Muscle of leg (tissue), 11 donors: ENCODE data around the gene KCNJ16. TPM values are rescaled to one million over a fixed set of nuclear protein-coding genes. Genes with fewer than 3 reads are reported as not detected.
A peak's percentile ranks its signal among the peaks of the same experiment; 100 is the strongest.
"Not testable (repeated sequence)": the region's sequence is repeated elsewhere in the genome, so short reads cannot be mapped to it uniquely, and the experiment has no call there.

Experiments
- DNase-seq: peaks from one replicate; pipeline ENCODE4 v3.0.0; 2013
- H3K27ac ChIP-seq: one replicate; pipeline ENCODE4 v1.5.1; 2013; ENCODE audit warnings: mild to moderate bottlenecking, low read length, control low read depth
- H3K27me3 ChIP-seq: one replicate; pipeline ENCODE4 v1.6.1; 2013; ENCODE audit warnings: low read length; ENCODE audit not compliant: control insufficient read depth, insufficient read depth
- H3K36me3 ChIP-seq: one replicate; pipeline ENCODE4 v1.6.1; 2013; ENCODE audit warnings: low read length; ENCODE audit not compliant: control insufficient read depth, insufficient read depth
- H3K4me1 ChIP-seq: one replicate; pipeline ENCODE4 v1.6.1; 2013; ENCODE audit warnings: low read length; ENCODE audit not compliant: control insufficient read depth, insufficient read depth
- H3K4me3 ChIP-seq: one replicate; pipeline ENCODE4 v1.5.1; 2013; ENCODE audit warnings: low read length, control low read depth
- H3K9me3 ChIP-seq: replicated peaks from 2 replicates; pipeline ENCODE4 v1.6.1; 2013; ENCODE audit warnings: low read depth, low read length; ENCODE audit not compliant: control insufficient read depth
- WGBS: methylation state at CpG from one replicate; pipeline ENCODE4 v1.1.5; 2013; ENCODE audit warnings: missing lambda C conversion rate; ENCODE audit not compliant: insufficient coverage; 5-methylcytosine and 5-hydroxymethylcytosine counted together
- polyA plus RNA-seq, 8 donors: library from polyadenylated mRNA; unstranded; fragments of 120-200 nt; gene quantifications; one replicate each; pipeline versions ENCODE4 v1.2.1 to v1.2.3, GENCODE V29; 2013; ENCODE audit warnings: inconsistent platforms in 1 of 8, low replicate concordance in 1 of 8; ENCODE audit not compliant: insufficient read length in 8 of 8, insufficient read depth in 1 of 8
- total RNA-seq: library from RNA; stranded (reverse); fragments of 120-200 nt; gene quantifications from one replicate; pipeline ENCODE4 v1.2.4, GENCODE V29; 2013

KCNJ16 gene
- total and polyA plus RNA-seq, 9 donors = 0.08 to 0.79 (median 0.19) TPM

- Histone ChIP-seq H3K9me3 (no peaks in the 10 kb centered on the region), H3K27ac (peak overlapping the region; percentile 59), H3K27me3 (no peaks in the 10 kb centered on the region), H3K4me3 (no peak overlapping the region), H3K4me1 (no peaks in the 10 kb centered on the region), H3K36me3 (no peaks in the 10 kb centered on the region)
- no CpG with 5 or more reads among the region's 6 CpGs for WGBS
- peak; percentile 46 for DNase-seq
These were observed 33.5 kb upstream of the KCNJ16 start for GRCh38 chr17:70041540-70041939.

- H3K36me3 ChIP-seq, H3K9me3 ChIP-seq, H3K27ac ChIP-seq, H3K27me3 ChIP-seq, H3K4me3 ChIP-seq, DNase-seq, H3K4me1 ChIP-seq: not testable (repeated sequence)
- no CpG with 5 or more reads among the region's 5 CpGs for WGBS
These were observed 29.2 kb upstream of the KCNJ16 start for GRCh38 chr17:70045780-70046179.

- Histone ChIP-seq H3K4me1 (no peaks in the 10 kb centered on the region), H3K27ac (no peak overlapping the region), H3K9me3 (no peaks in the 10 kb centered on the region), H3K27me3 (no peaks in the 10 kb centered on the region), H3K4me3 (no peak overlapping the region), H3K36me3 (no peaks in the 10 kb centered on the region)
- DNase-seq = no peak
- 40% methylated on average over 2 of the region's 5 CpGs for WGBS
These were observed 27.2 kb upstream of the KCNJ16 start for GRCh38 chr17:70047619-70048419.

- Histone ChIP-seq H3K4me3 (no peak overlapping the region), H3K36me3 (no peaks in the 10 kb centered on the region), H3K27me3 (no peaks in the 10 kb centered on the region), H3K9me3 (no peaks in the 10 kb centered on the region), H3K4me1 (peaks cover 10% of the 10 kb centered on the region), H3K27ac (no peak overlapping the region)
- no CpG with 5 or more reads among the region's 3 CpGs for WGBS
- DNase-seq = no peak
These were observed 25.0 kb upstream of the KCNJ16 start for GRCh38 chr17:70049801-70050591.

GRCh38 chr17:70050931-70051330, 24.1 kb upstream of the KCNJ16 start:
- Histone ChIP-seq H3K27ac (no peak overlapping the region), H3K9me3 (no peaks in the 10 kb centered on the region), H3K36me3 (no peaks in the 10 kb centered on the region), H3K4me1 (peaks cover 15% of the 10 kb centered on the region), H3K4me3 (no peak overlapping the region), H3K27me3 (no peaks in the 10 kb centered on the region)
- no peak for DNase-seq
- WGBS = no CpG with 5 or more reads among the region's 2 CpGs

- no peak for DNase-seq
- Histone ChIP-seq H3K36me3 (no peaks in the 10 kb centered on the region), H3K27me3 (no peaks in the 10 kb centered on the region), H3K4me1 (peaks cover 15% of the 10 kb centered on the region), H3K9me3 (no peaks in the 10 kb centered on the region), H3K27ac (peak overlapping the region; percentile 43), H3K4me3 (peak overlapping the region; percentile 1)
- 57% methylated on average over 6 of the region's 13 CpGs for WGBS
These were observed 21.5 kb upstream of the KCNJ16 start for GRCh38 chr17:70053241-70054234.

- Histone ChIP-seq H3K9me3 (no peaks in the 10 kb centered on the region), H3K27ac (no peak overlapping the region), H3K36me3 (no peaks in the 10 kb centered on the region), H3K4me1 (peaks cover 17% of the 10 kb centered on the region), H3K27me3 (no peaks in the 10 kb centered on the region), H3K4me3 (no peak overlapping the region)
- DNase-seq = peak; percentile 52
- 80% methylated on average over 2 of the region's 4 CpGs for WGBS
These were observed 20.0 kb upstream of the KCNJ16 start for GRCh38 chr17:70055000-70055399.

- H3K9me3 ChIP-seq = no peaks in the 10 kb centered on the region
- no peaks in the 10 kb centered on the region for H3K27me3 ChIP-seq
- 0% methylated on average over 1 of the region's 4 CpGs for whole genome bisulfite sequencing
- no peaks in the 10 kb centered on the region for H3K36me3 ChIP-seq
- H3K27ac ChIP-seq = no peak overlapping the region
- no peak overlapping the region for H3K4me3 ChIP-seq
- peaks cover 14% of the 10 kb centered on the region for H3K4me1 ChIP-seq
- no peak for DNase-seq
These were observed 16.0 kb upstream of the KCNJ16 start for GRCh38 chr17:70059071-70059470.

GRCh38 chr17:70059649-70060048, 15.4 kb upstream of the KCNJ16 start:
- no peak for DNase-seq
- peaks cover 14% of the 10 kb centered on the region for H3K4me1 ChIP-seq
- 80% methylated on average over 2 of the region's 4 CpGs for WGBS
- no peak overlapping the region for H3K27ac ChIP-seq
- no peak overlapping the region for H3K4me3 ChIP-seq
- no peaks in the 10 kb centered on the region for H3K27me3 ChIP-seq
- no peaks in the 10 kb centered on the region for H3K36me3 ChIP-seq
- H3K9me3 ChIP-seq = no peaks in the 10 kb centered on the region
